AG09309 (cell line): ENCODE measurements around the gene HTT.
A peak's percentile ranks its signal among the peaks of the same experiment; 100 is the strongest.

ENCODE experiments used
- DNase-seq: peaks from one replicate; pipeline ENCODE4 v3.0.0-alpha.2; 2010; ENCODE audit warnings: low read depth
- H3K4me3 ChIP-seq: 2 replicates; pipeline ENCODE4 v1.5.1; 2011; ENCODE audit warnings: mild to moderate bottlenecking, low read depth, low read length, moderate library complexity; ENCODE audit not compliant: control insufficient read depth
- CTCF ChIP-seq: IDR thresholded peaks from 2 replicates; pipeline ENCODE4 v1.5.1; 2011; ENCODE audit warnings: mild to moderate bottlenecking, low read depth, low read length, inconsistent platforms; ENCODE audit not compliant: insufficient read depth, control insufficient read depth; ENCODE audit errors: missing control alignments

HTT gene

GRCh38 chr4:3188118-3188517, 113.6 kb downstream of the HTT start:
- no peak overlapping the region for H3K4me3 ChIP-seq
- DNase-seq: no peak
- no peak for TF ChIP-seq CTCF

GRCh38 chr4:3189459-3189858, 115.0 kb downstream of the HTT start:
- H3K4me3 ChIP-seq: no peak overlapping the region
- TF ChIP-seq CTCF: no peak
- no peak for DNase-seq

- TF ChIP-seq CTCF: no peak
- no peak overlapping the region for H3K4me3 ChIP-seq
- DNase-seq: no peak
These were observed 116.1 kb downstream of the HTT start for GRCh38 chr4:3190549-3190948.

GRCh38 chr4:3192188-3192587, 117.7 kb downstream of the HTT start:
- no peak for DNase-seq
- TF ChIP-seq CTCF: no peak
- H3K4me3 ChIP-seq: no peak overlapping the region

- no peak for DNase-seq
- no peak for TF ChIP-seq CTCF
- no peak overlapping the region for H3K4me3 ChIP-seq
These were observed 118.3 kb downstream of the HTT start for GRCh38 chr4:3192827-3193226.

GRCh38 chr4:3193531-3194203, 119.2 kb downstream of the HTT start:
- no peak for DNase-seq
- H3K4me3 ChIP-seq: no peak overlapping the region
- peak; percentile 38 for TF ChIP-seq CTCF

GRCh38 chr4:3196670-3197359, 122.3 kb downstream of the HTT start:
- no peak for DNase-seq
- H3K4me3 ChIP-seq: no peak overlapping the region
- TF ChIP-seq CTCF: no peak
